Gastroesophageal sphincter (tissue), 4 donors: ENCODE measurements around the gene TMEM258. TPM values are rescaled to one million over a fixed set of nuclear protein-coding genes. Genes with fewer than 3 reads are reported as not detected.
A peak's percentile ranks its signal among the peaks of the same experiment; 100 is the strongest.

Experiments
- ATAC-seq: fragments of 150-250 bp; one replicate; pipeline ENCODE4 v1.9.1; 2016; ENCODE audit warnings: mild to moderate bottlenecking, moderate library complexity
- H3K27ac ChIP-seq, 4 donors: fragments of 200-600 bp; sonication (generic) in 3 of 4; 1 replicate in 3 of 4; 2 replicates in 1 of 4; pipeline ENCODE4 v1.5.1; 2016 to 2019
- H3K27me3 ChIP-seq: fragments of 200-600 bp; sonication (generic); one replicate; pipeline ENCODE4 v1.5.1; 2019
- H3K36me3 ChIP-seq, 2 donors: fragments of 200-600 bp; sonication (generic); one replicate each; pipeline ENCODE4 v1.5.1; 2019; ENCODE audit warnings: control low read depth in 1 of 2
- H3K4me1 ChIP-seq, 3 donors: fragments of 200-600 bp; sonication (generic); 1 replicate in 2 of 3; 2 replicates in 1 of 3; pipeline ENCODE4 v1.5.1; 2016 to 2019; ENCODE audit warnings: control low read depth in 2 of 3
- H3K4me3 ChIP-seq, 2 donors: fragments of 200-600 bp; sonication (generic); one replicate each; pipeline ENCODE4 v1.5.1; 2019; ENCODE audit warnings: mild to moderate bottlenecking in 1 of 2, moderate library complexity in 1 of 2
- H3K9me3 ChIP-seq, 3 donors: fragments of 200-600 bp; sonication (generic); one replicate each; pipeline ENCODE4 v1.5.1; 2017 to 2019; ENCODE audit warnings: control low read depth in 2 of 3
- EP300 ChIP-seq: sonication (generic); formaldehyde crosslinking; IDR thresholded peaks from one replicate; pipeline ENCODE4 v1.6.1; 2017; ENCODE audit warnings: antibody characterized with exemption, mild to moderate bottlenecking
- POLR2A ChIP-seq, 2 donors: fragments of 450-650 bp; IDR thresholded peaks; one replicate each; pipeline ENCODE4 v1.6.1; 2017; ENCODE audit warnings: antibody characterized with exemption in 2 of 2, mild to moderate bottlenecking in 2 of 2, moderate library complexity in 1 of 2
- POLR2AphosphoS5 ChIP-seq: sonication (generic); formaldehyde crosslinking; IDR thresholded peaks from one replicate; pipeline ENCODE4 v1.6.1; 2017; ENCODE audit warnings: antibody characterized with exemption
- WGBS, 2 donors: methylation state at CpG; one replicate each; pipeline ENCODE4 v1.1.5; 2018; ENCODE audit warnings: low coverage in 1 of 2; 5-methylcytosine and 5-hydroxymethylcytosine counted together
- total RNA-seq, 4 donors: library from RNA; depleted of rRNA; stranded (reverse); fragments of >200 nt; gene quantifications; one replicate each; pipeline ENCODE4 v1.1.0, GENCODE V29; 2016
- TF ChIP-seq, protein P1 (sequence below), 4 experiments: fragments of 200-600 bp in 2 of 4; fragments of 450-650 bp in 2 of 4; sonication (generic) in 1 of 4; IDR thresholded peaks; one replicate each; pipeline ENCODE4 v1.5.1; 2017 to 2019; ENCODE audit warnings: antibody characterized with exemption in 4 of 4, mild to moderate bottlenecking in 2 of 4, moderate library complexity in 2 of 4

Gene TMEM258
- total RNA-seq, 4 donors from 2014 or later, result 31.4 to 36.7 (median 33.3) TPM

- WGBS, 2 donors, result no CpG with 5 or more reads among the region's 4 CpGs
- H3K9me3 ChIP-seq, result no peaks in the 10 kb centered on the region
- no peaks in the 10 kb centered on the region for H3K36me3 ChIP-seq
- H3K27me3 ChIP-seq, result peaks cover 32% of the 10 kb centered on the region
- no peak overlapping the region for H3K4me3 ChIP-seq
- H3K27ac ChIP-seq, result no peak overlapping the region
- no peak for ATAC-seq
- no peak for TF ChIP-seq EP300
- TF ChIP-seq, protein P1, sequence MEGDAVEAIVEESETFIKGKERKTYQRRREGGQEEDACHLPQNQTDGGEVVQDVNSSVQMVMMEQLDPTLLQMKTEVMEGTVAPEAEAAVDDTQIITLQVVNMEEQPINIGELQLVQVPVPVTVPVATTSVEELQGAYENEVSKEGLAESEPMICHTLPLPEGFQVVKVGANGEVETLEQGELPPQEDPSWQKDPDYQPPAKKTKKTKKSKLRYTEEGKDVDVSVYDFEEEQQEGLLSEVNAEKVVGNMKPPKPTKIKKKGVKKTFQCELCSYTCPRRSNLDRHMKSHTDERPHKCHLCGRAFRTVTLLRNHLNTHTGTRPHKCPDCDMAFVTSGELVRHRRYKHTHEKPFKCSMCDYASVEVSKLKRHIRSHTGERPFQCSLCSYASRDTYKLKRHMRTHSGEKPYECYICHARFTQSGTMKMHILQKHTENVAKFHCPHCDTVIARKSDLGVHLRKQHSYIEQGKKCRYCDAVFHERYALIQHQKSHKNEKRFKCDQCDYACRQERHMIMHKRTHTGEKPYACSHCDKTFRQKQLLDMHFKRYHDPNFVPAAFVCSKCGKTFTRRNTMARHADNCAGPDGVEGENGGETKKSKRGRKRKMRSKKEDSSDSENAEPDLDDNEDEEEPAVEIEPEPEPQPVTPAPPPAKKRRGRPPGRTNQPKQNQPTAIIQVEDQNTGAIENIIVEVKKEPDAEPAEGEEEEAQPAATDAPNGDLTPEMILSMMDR (IDR thresholded peaks at IDR 0.05), result no peak
- TF ChIP-seq POLR2A (IDR thresholded peaks at IDR 0.05), result no peak
- TF ChIP-seq POLR2AphosphoS5, result no peak
- H3K4me1 ChIP-seq, result peaks cover 0 to 12% (median 7%) of the 10 kb centered on the region in 3 donors
Measured at GRCh38 chr11:61756147-61756451, 36.3 kb downstream of the TMEM258 start.

DNA sequence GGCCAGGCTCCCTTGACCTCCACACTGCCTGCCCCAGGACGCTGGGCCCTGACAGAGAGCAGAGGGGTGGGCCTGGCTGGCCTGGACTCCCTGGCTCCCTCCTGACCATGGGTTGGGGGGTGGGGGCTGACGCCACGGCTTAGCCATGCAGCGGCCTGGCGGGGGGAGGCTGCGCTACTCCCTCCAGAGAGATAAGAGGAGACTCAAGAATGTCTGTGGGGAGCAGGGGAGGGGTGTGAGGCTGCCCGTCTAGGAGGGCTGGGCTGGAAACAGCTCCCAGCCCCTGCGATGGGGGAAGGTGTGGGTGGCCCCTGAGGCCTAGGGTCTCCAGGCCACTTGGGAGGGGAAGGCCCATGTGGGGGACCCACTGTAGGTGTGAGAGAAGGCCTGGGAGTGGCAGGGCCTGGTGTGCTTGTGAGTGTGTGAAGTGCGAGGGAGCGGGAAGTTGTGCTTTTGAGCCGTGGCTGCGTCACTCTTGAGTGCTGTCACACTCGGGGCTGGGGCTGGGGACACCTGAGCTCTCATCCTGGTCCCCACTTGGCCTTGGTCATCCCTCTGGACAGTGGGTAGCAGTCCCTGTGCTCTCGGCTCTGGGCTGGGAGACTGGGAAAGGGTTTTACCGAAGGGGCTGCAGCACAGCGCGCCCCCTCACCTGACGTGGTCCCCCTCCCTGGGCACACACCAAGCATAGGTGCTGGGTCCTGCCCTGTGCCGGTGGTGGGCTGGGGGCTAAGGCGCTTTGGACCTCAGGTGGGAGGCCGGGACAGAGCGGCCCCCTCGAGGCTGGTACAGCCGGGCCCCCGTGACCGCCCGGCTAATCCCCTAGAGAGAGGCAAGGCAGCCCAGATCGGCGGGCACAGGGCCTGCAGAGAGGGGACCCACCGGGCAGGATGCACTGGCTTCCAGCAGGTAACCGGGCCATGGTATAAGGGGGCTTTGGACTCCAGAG lies 37.6 kb downstream of the TMEM258 start:
- no peak for ATAC-seq
- WGBS, 2 donors, result 100% methylated on average over 1 to 4 of the region's 31 CpGs
- TF ChIP-seq, protein P1 (IDR thresholded peaks at IDR 0.05), result no peak
- no peak for TF ChIP-seq POLR2AphosphoS5
- no peak for TF ChIP-seq POLR2A (IDR thresholded peaks at IDR 0.05)
- no peak for TF ChIP-seq EP300
- H3K4me1 ChIP-seq, result peaks cover 0 to 12% (median 7%) of the 10 kb centered on the region in 3 donors
- no peaks in the 10 kb centered on the region for H3K36me3 ChIP-seq
- no peak overlapping the region for H3K27ac ChIP-seq
- H3K4me3 ChIP-seq, result no peak overlapping the region
- no peaks in the 10 kb centered on the region for H3K9me3 ChIP-seq
- H3K27me3 ChIP-seq, result peaks cover 37% of the 10 kb centered on the region

GRCh38 chr11:61753672-61754071 lies 38.7 kb downstream of the TMEM258 start:
- H3K4me1 ChIP-seq, result peaks cover 0 to 12% (median 7%) of the 10 kb centered on the region in 3 donors
- peaks cover 46% of the 10 kb centered on the region for H3K27me3 ChIP-seq
- no peak overlapping the region for H3K27ac ChIP-seq
- no peak overlapping the region for H3K4me3 ChIP-seq
- no peaks in the 10 kb centered on the region for H3K9me3 ChIP-seq
- no peak for ATAC-seq
- no peak for TF ChIP-seq EP300
- TF ChIP-seq, protein P1 (IDR thresholded peaks at IDR 0.05), result no peak
- no peak for TF ChIP-seq POLR2A (IDR thresholded peaks at IDR 0.05)
- TF ChIP-seq POLR2AphosphoS5, result no peak
- H3K36me3 ChIP-seq, result no peaks in the 10 kb centered on the region
- WGBS, 2 donors, result no CpG with 5 or more reads among the region's 5 CpGs

DNA sequence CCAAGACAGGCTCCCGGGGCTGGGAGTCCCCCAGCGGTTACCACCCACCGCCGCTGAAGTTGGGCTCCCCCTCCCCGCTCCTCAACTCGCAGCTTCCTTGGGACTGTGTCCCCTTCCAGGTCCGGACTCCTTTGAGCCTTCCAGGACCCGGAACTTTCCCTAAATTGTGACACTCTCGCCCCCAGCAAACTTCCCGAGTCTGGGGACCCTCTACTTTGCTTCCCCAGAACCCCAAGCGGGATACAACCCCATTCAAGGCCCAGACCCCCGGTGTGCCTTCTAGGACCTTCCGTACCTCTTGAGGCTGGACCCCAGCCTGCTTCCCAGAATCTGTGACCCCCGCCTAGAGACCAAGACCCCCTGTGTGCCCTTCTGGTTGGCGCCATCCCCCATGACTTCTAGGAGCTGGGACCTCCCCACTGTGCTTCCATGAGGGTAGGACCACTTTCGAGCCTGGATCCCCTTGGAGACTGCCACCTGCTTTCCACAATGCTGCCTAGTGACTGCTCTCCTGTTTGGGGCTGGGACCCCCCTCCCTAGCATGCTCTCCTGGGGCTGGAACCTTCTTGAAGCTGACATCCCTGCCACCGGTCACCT lies 39.4 kb downstream of the TMEM258 start:
- WGBS, 2 donors, result 26 to 60% methylated on average over 2 to 5 of the region's 17 CpGs
- ATAC-seq, result no peak
- H3K4me3 ChIP-seq, result peak overlapping the region in 1 of 2 donors; percentile 51

GRCh38 chr11:61752117-61752924 lies 40.1 kb downstream of the TMEM258 start, which contains the start of gene MYRF:
Gene MYRF, plus strand, starts transcription at chr11:61752636. Its CDS starts 109 bp downstream, at chr11:61752745.
- peaks cover 0 to 21% (median 11%) of the 10 kb centered on the region in 3 donors for H3K4me1 ChIP-seq
- H3K36me3 ChIP-seq, result no peaks in the 10 kb centered on the region
- ATAC-seq, result peak; percentile 89
- TF ChIP-seq POLR2A (IDR thresholded peaks at IDR 0.05) (no peak), POLR2AphosphoS5 (no peak)
- TF ChIP-seq, protein P1 (IDR thresholded peaks at IDR 0.05), result peak in 3 of 4 experiments; percentile 47 to 59 (median 52)
- 0% methylated on average over 1 of the region's 93 CpGs; no CpG with 5 or more reads in 1 of the 2 donors for WGBS, 2 donors
- peak within 1 kb of the TSS in 1 of 4 donors; percentile 26 for H3K27ac ChIP-seq
- H3K9me3 ChIP-seq, result no peaks in the 10 kb centered on the region
- peaks cover 46% of the 10 kb centered on the region for H3K27me3 ChIP-seq
- H3K4me3 ChIP-seq, result peak within 1 kb of the TSS in 1 of 2 donors; percentile 51

More for the DNA sequence above, 39.4 kb downstream of the TMEM258 start:
- Histone ChIP-seq H3K4me1 (peaks cover 0 to 14% (median 7%) of the 10 kb centered on the region in 3 donors), H3K9me3 (no peaks in the 10 kb centered on the region), H3K27me3 (peaks cover 46% of the 10 kb centered on the region), H3K27ac (peak overlapping the region in 1 of 4 donors; percentile 26), H3K36me3 (no peaks in the 10 kb centered on the region)
- TF ChIP-seq POLR2A (IDR thresholded peaks at IDR 0.05), result no peak
- no peak for TF ChIP-seq EP300
- no peak for TF ChIP-seq POLR2AphosphoS5
